ENCODE results near the gene ULBP2.
"Not testable (repeated sequence)": the region's sequence is repeated elsewhere in the genome, so short reads cannot be mapped to it uniquely, and the experiment has no call there.

DNA sequence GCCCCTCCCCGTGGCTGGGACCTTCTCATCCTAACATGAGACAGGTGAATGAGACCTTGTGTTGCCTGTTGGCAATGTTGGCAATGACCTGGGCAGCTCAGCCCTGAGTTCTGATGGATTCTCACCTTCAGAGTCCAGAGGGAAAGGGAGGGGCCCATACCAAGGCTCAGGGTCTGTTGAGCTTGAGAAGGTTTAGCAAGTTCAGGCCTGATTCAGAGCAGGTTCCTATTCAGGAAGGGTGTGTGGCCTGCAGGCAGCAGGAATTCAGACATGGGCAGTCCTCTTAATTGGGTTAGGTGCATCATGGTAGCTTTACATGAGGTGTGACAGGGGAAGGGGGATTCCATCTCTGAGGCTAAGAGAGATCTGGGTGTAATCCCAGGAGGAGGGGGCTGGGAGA is 5.7 kb downstream of the ULBP2 start:
- TF ChIP-seq, protein P1, sequence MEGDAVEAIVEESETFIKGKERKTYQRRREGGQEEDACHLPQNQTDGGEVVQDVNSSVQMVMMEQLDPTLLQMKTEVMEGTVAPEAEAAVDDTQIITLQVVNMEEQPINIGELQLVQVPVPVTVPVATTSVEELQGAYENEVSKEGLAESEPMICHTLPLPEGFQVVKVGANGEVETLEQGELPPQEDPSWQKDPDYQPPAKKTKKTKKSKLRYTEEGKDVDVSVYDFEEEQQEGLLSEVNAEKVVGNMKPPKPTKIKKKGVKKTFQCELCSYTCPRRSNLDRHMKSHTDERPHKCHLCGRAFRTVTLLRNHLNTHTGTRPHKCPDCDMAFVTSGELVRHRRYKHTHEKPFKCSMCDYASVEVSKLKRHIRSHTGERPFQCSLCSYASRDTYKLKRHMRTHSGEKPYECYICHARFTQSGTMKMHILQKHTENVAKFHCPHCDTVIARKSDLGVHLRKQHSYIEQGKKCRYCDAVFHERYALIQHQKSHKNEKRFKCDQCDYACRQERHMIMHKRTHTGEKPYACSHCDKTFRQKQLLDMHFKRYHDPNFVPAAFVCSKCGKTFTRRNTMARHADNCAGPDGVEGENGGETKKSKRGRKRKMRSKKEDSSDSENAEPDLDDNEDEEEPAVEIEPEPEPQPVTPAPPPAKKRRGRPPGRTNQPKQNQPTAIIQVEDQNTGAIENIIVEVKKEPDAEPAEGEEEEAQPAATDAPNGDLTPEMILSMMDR (IDR thresholded peaks at IDR 0.05; ENCODE audit: control extremely low read depth in 1 of 3, insufficient read depth in 1 of 3, low read depth in 1 of 3, low read length in 3 of 3) = not testable (repeated sequence)
- not testable (repeated sequence) for TF ChIP-seq RAD21 (IDR thresholded peaks at IDR 0.05 in 1 of 2, conservative IDR thresholded peaks at IDR 0.05 in 1 of 2; ENCODE audit: low read depth in 2 of 2, low read length in 2 of 2); ZNF274 (IDR thresholded peaks at IDR 0.05; ENCODE audit: borderline replicate concordance, extremely low read depth, low read length); EP300 (IDR thresholded peaks at IDR 0.05; ENCODE audit: borderline replicate concordance in 1 of 2, low read depth in 2 of 2, low read length in 2 of 2); BACH1 (IDR thresholded peaks at IDR 0.05; ENCODE audit: low read length); EZH2 (IDR thresholded peaks at IDR 0.05; ENCODE audit: low read depth, low read length, severe bottlenecking); JUN (IDR thresholded peaks at IDR 0.05; ENCODE audit: low read depth, low read length); CBX5 (IDR thresholded peaks at IDR 0.05; ENCODE audit: low read depth, low read length)

Measured in H1 (cell line).